ENCODE results near the gene SEMA5B.

The SEMA5B gene

DNA sequence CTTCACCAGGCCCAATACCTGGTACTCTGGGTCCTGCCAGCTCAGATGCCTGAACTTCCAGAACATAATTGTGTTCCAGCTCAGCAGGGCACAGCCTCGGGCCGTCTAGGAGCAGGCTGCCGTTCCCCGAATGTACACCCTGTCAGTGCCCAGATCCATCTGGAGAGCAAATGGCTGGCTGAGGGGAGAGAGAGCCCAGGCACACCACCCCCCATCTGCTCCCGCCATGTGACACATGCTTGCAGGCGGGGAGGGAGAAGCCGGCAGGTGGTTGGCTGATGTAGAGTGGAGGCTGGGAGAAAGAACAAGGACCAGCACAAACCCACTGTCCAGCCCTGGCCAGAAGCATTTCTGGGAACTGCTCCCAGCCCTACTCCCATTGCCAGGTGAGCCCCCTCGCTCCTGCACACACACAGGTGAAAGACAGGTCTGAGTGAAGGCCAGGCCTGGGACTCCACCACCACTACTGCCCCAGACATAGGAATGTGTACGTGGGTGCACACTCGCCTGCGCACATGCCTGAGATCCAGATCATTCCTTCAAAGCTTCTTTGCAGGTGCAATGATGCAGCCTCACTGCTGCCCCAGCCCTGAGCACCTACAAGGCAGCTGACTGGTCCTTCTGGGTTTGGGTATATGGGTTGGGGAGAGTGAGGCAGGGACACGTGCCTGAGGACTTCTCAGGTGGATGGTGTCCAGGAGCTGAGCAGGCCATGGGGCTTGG lies 53.5 kb downstream of the SEMA5B start:
- DNase-seq: no peak

DNA sequence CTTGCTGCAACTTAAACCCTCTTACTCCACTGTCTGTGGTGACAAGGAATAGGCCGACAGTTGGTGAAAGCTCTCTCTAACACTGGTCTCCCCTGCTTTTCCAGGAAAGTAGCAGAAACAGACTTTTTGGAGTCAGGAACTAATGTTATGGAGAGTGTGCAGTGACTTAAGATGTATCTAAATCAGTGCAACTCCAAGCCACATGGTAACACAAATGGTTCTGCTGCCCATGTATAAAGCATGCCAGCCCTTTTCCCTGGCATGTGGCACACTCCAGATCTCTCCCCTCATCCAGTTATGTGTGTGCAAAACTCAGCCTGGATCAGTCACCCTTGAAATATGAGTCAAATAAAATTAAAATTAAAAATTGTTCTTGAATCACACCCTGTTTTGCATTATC lies 55.4 kb downstream of the SEMA5B start:
- no peak for DNase-seq

GRCh38 chr3:122969585-122970469 lies 57.7 kb downstream of the SEMA5B start:
- DNase-seq: no peak

DNA sequence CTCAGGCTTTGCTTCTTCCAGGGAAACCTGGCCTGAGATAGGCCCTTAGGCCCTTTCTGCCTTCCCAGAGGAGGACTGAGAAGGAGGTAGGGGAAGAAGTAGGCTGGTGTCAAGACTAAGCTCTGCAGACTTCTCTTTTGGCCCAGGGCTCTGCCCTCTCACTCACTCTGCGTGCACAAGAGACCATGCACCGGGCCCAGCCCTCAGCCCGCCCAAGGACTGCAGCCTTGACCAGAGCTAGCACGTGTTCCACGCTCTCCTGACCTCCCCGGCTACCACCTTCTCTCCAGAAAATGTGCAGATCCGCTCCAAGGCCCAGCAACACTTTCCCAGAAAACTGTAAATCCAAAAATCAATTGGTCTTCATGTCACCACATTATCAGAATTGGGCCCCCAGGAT lies 59.8 kb downstream of the SEMA5B start:
- no peak for DNase-seq

GRCh38 chr3:122967356-122967755 lies 60.2 kb downstream of the SEMA5B start:
- DNase-seq: no peak

DNA sequence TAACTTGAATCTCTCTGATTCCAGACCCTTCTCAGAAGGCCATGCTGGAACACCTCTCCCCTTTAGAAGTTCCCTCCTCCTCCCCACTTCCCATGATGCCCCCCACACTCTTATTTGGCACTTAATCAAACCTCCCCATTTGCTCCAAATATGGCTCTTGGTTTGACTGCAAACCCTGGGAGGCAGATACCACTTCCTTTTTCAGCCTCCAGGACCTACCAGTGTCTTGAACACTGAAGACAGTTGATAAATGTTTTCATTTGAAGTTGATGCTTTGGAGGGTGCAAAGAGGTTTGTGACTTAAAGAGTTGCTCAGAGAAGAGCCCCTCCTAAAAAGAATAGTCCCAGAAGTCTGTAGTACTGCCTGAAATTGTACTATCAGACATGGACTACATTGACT lies 61.5 kb downstream of the SEMA5B start:
- no peak for DNase-seq

GRCh38 chr3:122964811-122965210 lies 62.8 kb downstream of the SEMA5B start:
- no peak for DNase-seq

GRCh38 chr3:122962149-122962548 lies 65.4 kb downstream of the SEMA5B start:
- no peak for DNase-seq

- no peak for DNase-seq
Observed at GRCh38 chr3:122961146-122961545, 66.4 kb downstream of the SEMA5B start.

- no peak for DNase-seq
Observed at GRCh38 chr3:122960652-122961051, 66.9 kb downstream of the SEMA5B start.

DNA sequence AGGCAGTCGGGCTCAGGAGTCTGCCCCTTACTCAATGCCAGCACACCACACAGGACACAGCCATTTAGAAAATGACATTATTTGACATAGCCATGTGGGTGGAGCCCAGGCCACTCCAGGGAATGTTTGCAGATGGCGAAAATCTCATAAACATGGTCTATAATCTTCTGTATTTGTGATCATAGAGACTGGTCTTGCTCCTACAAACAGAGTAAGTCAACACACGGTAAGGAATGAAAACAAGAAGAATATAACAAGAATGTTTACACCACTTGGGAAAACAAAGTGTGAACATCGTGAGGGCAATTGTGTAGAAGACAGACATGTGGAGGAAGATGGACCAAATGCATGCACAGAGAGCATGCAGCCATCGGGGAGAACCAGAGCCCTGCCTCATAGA lies 68.2 kb downstream of the SEMA5B start:
- no peak for DNase-seq

DNA sequence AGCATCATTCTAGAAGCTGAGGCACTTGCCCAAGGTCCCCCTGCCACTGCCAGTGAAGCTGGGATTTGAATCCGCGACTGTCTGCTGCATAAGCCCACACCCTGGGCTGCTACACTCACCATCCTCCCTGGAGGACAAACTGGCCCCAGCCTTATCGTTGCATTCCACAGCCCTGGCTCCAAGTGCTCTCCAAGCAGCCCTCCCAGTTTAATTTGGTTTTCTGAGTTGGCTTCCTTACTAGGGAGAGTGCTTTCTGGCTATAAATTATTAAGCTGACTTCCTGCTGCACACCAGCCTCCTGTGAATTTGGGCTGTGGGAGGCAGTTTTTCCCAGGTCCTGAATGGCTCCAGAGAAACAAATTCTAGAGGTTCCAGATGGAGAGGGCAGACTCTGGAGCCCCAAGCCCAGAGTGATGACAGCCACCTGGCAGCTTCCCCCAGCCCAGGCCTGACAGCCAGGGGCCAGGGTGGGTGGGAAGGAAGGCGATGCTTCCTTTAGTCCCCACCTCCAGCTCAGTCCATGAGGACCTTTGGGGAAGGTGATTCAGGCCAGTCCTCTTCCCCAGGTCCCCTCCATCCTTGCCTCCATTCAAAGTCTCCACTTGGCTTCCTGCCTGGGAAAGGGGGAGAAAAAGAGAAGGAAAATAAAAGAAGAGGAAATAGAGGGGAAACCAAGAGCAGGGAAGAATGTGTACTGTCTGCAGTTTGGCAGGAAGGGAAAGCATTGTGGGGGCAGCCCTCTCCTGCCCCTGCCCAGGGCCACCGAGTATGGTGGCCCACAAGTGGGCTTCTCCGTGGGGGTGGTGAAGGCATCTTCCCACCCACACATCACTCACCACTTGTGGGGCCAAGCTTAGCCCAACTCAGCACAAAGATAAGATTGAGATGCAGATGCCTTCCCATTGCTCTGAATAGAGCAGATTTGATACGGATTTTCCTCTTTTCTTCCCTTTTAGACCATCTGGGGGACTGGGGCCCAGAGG lies 69.6 kb downstream of the SEMA5B start:
- no peak for DNase-seq

- no peak for DNase-seq
Observed at GRCh38 chr3:122956693-122957455, 70.7 kb downstream of the SEMA5B start.

DNA sequence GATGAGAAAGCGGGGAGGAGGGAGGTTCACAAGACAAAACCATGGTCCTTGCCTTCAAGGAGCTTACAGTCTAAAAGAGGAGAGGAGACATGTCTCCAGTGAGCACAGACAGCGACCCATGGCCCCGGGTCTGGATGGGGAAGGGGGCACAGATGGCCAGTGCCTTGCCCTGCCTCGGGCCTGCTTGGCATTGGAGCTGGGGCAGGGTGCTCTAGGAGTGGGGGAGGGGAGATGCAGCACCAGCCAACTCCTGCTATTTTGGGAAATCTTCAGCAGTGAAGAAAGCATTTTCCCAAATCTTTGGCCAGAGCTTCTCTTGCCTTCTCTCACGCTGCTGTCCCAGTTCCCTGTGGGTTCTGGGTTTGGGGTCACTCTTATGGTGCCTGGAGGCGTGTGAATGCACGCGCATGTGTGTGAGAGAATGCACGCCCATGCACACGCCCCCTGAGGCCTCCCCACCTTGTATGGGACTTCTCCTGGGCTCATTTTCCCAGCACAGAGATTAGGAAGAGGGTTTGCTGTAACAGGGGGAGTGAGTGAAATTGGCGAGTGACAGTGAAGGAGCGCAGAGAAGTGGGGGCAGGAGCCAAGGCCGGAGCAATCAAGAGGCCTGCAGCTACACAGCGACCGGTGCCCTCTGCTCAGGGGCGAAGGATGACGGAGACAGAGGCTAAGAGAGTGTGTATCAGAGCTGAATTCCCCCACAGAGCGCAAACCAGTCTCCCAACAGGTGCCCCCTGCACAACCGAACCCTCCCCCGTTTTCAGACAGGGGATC lies 71.5 kb downstream of the SEMA5B start:
- no peak for DNase-seq

DNA sequence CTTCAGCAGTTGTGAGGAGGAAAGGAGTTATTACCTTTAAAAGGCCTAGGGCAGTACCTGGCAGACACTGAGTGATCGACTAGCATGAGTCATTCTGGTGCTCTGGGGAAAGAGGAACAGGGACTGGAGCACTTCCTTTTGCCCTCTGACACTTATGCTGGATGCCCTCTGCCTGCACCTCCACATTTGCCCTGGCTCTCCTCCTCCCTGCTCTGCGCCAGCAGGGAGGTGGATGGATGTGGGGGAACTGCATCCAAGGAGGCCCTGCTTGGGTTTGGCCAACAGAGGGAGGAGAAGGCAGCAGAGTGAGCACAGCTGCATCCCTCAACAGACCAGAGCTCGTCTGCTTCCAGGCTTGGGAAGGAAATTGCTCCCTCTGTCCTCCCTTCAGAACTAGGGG lies 75.0 kb downstream of the SEMA5B start:
- DNase-seq: no peak

DNA sequence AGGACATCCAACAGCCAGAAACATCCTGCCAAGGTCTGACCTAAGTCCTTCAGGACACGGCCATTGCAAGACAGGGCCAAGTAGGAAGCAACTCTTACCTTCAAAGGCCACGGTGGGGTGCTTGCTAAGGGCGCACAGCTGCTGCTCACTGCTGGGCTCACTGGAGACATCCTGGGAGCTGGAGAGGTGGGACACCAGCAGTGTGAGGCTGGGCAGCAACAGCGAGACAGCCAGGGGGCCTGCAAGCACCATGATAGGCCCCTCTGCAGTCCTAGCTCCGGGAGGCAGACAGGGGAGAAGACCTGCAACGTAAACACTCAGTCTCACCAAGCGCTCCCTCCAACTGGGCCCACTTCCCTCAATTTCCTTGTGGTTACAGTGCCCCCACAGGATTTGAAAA lies 79.2 kb downstream of the SEMA5B start:
- no peak for DNase-seq

DNA sequence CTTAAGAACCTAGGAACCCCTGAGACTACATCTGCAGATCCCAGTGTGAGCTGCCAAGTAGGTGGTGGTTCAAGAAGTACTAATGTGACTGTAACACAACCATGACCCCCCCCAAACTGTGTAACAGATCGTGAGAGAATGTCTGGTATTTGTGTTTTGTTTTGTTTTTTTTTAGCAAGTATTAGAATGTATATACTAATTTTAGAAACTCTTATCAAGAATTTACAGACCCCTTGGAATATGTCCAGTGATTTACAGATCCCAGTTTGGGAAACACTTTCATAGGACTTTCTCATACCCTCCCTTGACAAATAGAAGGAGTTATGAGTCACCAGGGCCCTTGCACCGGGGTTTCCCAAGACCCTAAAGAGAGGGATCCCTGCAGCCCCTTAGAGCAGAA lies 79.8 kb downstream of the SEMA5B start:
- no peak for DNase-seq

DNA sequence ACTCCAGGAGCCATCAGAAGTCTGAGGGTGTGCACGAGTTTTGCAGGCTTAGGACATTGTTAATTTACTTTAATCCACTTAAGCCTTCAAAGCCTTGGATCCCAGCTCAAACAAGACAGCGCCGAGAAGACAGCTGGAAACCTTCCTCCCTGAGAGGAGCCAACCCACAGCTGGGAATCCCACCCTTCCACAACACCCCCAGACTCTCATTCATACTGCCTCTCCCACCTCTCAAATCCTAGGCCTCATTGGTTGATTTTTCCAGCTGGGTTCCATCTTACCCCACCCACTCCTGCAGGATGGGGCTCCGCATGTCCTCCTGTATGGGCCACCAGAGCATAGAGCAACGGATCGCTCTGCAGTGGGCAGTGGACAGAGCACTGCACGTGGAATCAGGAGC lies 80.4 kb downstream of the SEMA5B start:
- no peak for DNase-seq

DNA sequence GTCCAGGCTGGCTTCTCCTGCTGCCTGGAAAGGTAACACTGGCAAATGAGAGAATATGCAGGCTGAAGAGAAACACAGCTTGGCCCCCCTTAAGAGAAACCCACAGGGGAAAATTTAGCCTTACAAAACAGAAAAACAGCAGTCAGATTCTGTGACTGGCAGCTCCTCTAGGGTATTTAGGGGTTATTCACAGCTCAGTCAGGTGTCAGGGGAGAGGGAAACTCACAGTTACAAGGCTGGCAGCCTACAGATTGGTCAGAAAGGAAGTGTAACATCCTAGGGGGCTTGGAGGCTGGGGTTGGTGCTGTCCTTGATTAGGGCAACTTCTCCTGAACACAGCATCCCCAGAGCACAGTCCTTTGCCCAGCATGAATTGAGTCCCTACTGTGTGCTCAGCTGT lies 81.4 kb downstream of the SEMA5B start:
- DNase-seq: no peak

DNA sequence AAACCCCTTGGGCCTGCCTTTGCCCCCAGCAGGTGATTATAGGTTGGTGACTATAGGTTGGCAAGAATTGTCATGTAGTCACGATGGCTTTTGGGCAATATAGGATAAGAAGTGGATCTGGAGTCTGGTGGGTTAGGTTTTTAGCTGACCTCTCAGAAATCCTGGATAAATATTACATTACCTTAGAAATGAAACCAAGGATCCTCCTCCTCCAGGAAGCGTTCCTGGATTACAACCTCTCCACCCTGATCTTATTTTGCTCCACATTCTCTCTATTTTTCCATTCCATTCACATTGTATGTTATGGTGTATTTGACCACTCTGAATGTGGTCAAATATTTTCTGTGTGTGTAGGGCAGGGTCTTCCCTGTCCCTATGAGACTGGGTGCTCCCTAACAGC lies 82.3 kb downstream of the SEMA5B start:
- no peak for DNase-seq

DNA sequence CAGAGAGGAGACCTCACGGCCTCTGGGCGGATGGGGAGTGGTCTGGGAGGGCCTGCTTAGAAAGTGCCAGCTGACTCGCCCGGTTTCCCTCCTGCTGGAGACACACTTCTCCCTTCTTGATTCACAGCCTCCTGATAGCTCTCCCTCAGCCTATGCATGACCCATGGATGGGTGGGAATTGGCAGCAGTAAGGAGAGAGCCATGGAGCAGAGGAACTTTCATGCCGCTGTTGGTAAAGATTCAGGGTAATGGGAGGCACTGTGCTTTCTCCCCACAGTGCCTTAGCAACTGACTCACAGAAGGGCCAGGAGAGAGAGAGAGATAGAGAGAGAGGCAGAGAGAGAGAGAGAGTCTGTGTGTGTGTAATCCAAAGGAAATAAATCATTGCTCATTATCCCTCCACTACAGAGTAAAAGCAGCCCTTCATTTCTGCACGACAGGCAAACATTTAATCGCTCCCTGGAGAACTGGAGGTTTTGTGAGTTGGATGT lies 82.8 kb downstream of the SEMA5B start:
- DNase-seq: no peak
